Measurements from ENCODE around the gene SLC12A4.
"Not testable (repeated sequence)": the region's sequence is repeated elsewhere in the genome, so short reads cannot be mapped to it uniquely, and the experiment has no call there.

Gene SLC12A4

GRCh38 chr16:67968400-67969253 is at the start of gene SLC12A4:
TSS of gene SLC12A4 (minus strand) at chr16:67968637. CDS start at chr16:67968553, 84 bp downstream.
- FAIRE-seq (no peak), DNase-seq (ENCODE audit: low spot score) (peak; percentile 46)

GRCh38 chr16:68015681-68016080 is 47.2 kb upstream of the SLC12A4 start, which contains the start of gene DPEP2NB:
TSS of gene DPEP2NB (minus strand) at chr16:68015911. CDS start at chr16:68015770, 141 bp downstream.
- FAIRE-seq (no peak), DNase-seq (ENCODE audit: low spot score) (no peak)

- no peak for FAIRE-seq
- DNase-seq (ENCODE audit: low spot score): no peak
These were observed 45.0 kb upstream of the SLC12A4 start for GRCh38 chr16:68013440-68013839.

GRCh38 chr16:68009872-68010271 is 41.4 kb upstream of the SLC12A4 start:
- FAIRE-seq; DNase-seq (ENCODE audit: low spot score): not testable (repeated sequence)

GRCh38 chr16:68009157-68009735 is 40.8 kb upstream of the SLC12A4 start:
- FAIRE-seq (no peak), DNase-seq (ENCODE audit: low spot score) (no peak)

GRCh38 chr16:68005786-68006286 is 37.4 kb upstream of the SLC12A4 start:
- DNase-seq (ENCODE audit: low spot score) (no peak), FAIRE-seq (no peak)

- no peak for DNase-seq (ENCODE audit: low spot score)
- FAIRE-seq: no peak
These were observed 36.8 kb upstream of the SLC12A4 start for GRCh38 chr16:68005211-68005610.

- DNase-seq (ENCODE audit: low spot score) (no peak), FAIRE-seq (no peak)
These were observed 34.6 kb upstream of the SLC12A4 start for GRCh38 chr16:68003031-68003430.

- no peak for FAIRE-seq
These were observed 32.0 kb upstream of the SLC12A4 start for GRCh38 chr16:68000450-68000849.

GRCh38 chr16:67999985-68000384 is 31.5 kb upstream of the SLC12A4 start:
- FAIRE-seq (no peak), DNase-seq (ENCODE audit: low spot score) (no peak)

More at GRCh38 chr16:68000450-68000849, 32.0 kb upstream of the SLC12A4 start:
- no peak for DNase-seq (ENCODE audit: low spot score)

- not testable (repeated sequence) for DNase-seq (ENCODE audit: low spot score); FAIRE-seq
These were observed 30.6 kb upstream of the SLC12A4 start, which contains the start of gene DPEP2 for GRCh38 chr16:67998779-67999688. TSS of gene DPEP2 (minus strand) at chr16:67999484. CDS start at chr16:67993212, 6,272 bp downstream.

- not testable (repeated sequence) for DNase-seq (ENCODE audit: low spot score); FAIRE-seq
These were observed 29.9 kb upstream of the SLC12A4 start for GRCh38 chr16:67998231-67998778.

- no peak for FAIRE-seq
These were observed 28.2 kb upstream of the SLC12A4 start for GRCh38 chr16:67996666-67997065.

GRCh38 chr16:67995423-67995822 is 27.0 kb upstream of the SLC12A4 start:
- no peak for FAIRE-seq
- peak; percentile 6 for DNase-seq (ENCODE audit: low spot score)

More at GRCh38 chr16:67996666-67997065, 28.2 kb upstream of the SLC12A4 start:
- DNase-seq (ENCODE audit: low spot score): no peak

GRCh38 chr16:67994040-67994408 is 25.6 kb upstream of the SLC12A4 start:
- FAIRE-seq; DNase-seq (ENCODE audit: low spot score): not testable (repeated sequence)

GRCh38 chr16:67993207-67994039 is 25.0 kb upstream of the SLC12A4 start:
- FAIRE-seq: no peak
- DNase-seq (ENCODE audit: low spot score): peak; percentile 56

- DNase-seq (ENCODE audit: low spot score) (no peak), FAIRE-seq (no peak)
These were observed 24.3 kb upstream of the SLC12A4 start for GRCh38 chr16:67992661-67993206.

- FAIRE-seq: no peak
- no peak for DNase-seq (ENCODE audit: low spot score)
These were observed 21.6 kb upstream of the SLC12A4 start for GRCh38 chr16:67990018-67990386.

- FAIRE-seq (no peak), DNase-seq (ENCODE audit: low spot score) (no peak)
These were observed 21.0 kb upstream of the SLC12A4 start for GRCh38 chr16:67989322-67990017.

Data from RCC 7860 (cell line).